BJ (cell line): ENCODE measurements around the gene MXD1. TPM values are rescaled to one million over a fixed set of nuclear protein-coding genes. Genes with fewer than 3 reads are reported as not detected.

Experiments used
- CTCF ChIA-PET: fragments of 350-600 bp; formaldehyde crosslinking; extraction: SDS; loops from one replicate; lab custom pipeline; 2021; ENCODE audit warnings: antibody characterized with exemption, inconsistent platforms; lab: Yijun Ruan, JAX
- POLR2A ChIA-PET: fragments of 300-600 bp; sonication (Branson Sonifier 250); formaldehyde crosslinking; extraction: SDS; loops from one replicate; lab custom pipeline; 2021; ENCODE audit warnings: antibody characterized with exemption; lab: Charles Lee
- DNase-seq: peaks from one replicate; pipeline ENCODE4 v3.0.0-alpha.2; 2011; ENCODE audit warnings: low read depth
- H3K27me3 ChIP-seq: 2 replicates; pipeline ENCODE4 v1.6.0; 2011; ENCODE audit warnings: low read length; ENCODE audit not compliant: control insufficient read depth, insufficient read depth
- H3K36me3 ChIP-seq: 2 replicates; pipeline ENCODE4 v1.5.1; 2011; ENCODE audit warnings: low read length; ENCODE audit not compliant: control insufficient read depth, insufficient read depth
- H3K4me3 ChIP-seq: 2 replicates; pipeline ENCODE4 v1.5.1; 2011; ENCODE audit warnings: low read depth, mild to moderate bottlenecking, control low read depth, low read length
- CTCF ChIP-seq: IDR thresholded peaks from 2 replicates; pipeline ENCODE4 v1.5.1; 2011; ENCODE audit warnings: low read depth, mild to moderate bottlenecking, control low read depth, inconsistent platforms, low read length, moderate library complexity; ENCODE audit not compliant: insufficient read depth
- polyA plus RNA-seq: library from polyadenylated mRNA; depleted of rRNA; stranded (reverse); fragments of >200 nt; gene quantifications from 2 replicates; pipeline ENCODE4 v1.2.3, GENCODE V29; 2011

The MXD1 gene
- polyA plus RNA-seq, 1 experiment = 3.9 TPM

DNA sequence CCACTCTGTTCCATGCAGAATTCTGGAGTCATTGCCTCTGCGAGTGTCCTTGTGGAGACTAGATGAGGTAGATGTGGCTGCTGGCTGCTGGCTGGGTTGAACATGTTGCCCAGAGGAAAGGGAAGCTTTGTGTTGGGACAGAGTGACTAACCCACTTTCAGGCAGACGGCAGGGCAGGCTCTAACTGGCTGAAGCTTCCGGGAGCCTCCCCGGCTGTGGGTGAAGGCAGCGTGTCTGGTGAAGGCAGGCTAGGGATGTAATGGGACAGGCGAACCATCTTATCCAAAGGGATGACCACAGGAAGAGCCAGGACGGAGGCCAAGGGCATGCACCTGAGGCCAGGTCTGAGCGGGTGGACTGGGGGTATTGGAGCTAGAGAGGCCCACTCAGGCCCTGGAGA is 30.5 kb downstream of the MXD1 start:
- no peak for TF ChIP-seq CTCF
- no peak overlapping the region for H3K4me3 ChIP-seq
- POLR2A ChIA-PET = no interaction called here
- no peak for DNase-seq
- H3K27me3 ChIP-seq = no peaks in the 10 kb centered on the region
- peaks cover 4% of the 10 kb centered on the region for H3K36me3 ChIP-seq
- CTCF ChIA-PET = interaction anchor here (1.9 kb wide), 1 partner anchor 10 kb away, joined by 5 read pairs; no protein-coding TSS in a partner anchor

DNA sequence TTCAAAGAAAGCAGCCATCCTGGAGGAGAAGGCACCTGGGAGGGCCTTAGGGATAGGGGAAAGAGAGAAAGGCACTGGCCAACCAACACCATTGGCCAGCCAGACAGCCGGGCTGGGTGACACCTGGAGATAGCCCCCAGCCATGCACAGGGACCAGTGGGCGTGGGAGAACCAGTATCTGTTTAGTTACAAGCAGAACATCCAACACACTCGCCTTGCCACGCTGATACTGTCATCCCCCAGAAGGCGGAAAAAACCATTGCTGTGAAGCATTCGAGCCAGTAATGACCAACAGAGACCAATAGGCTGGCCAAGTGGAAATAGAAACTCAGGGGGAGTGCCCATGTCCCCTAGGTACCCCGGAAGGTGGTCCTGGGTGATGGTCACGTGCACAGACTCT is 31.0 kb downstream of the MXD1 start:
- TF ChIP-seq CTCF = no peak
- Histone ChIP-seq H3K4me3 (no peak overlapping the region), H3K27me3 (no peaks in the 10 kb centered on the region), H3K36me3 (peaks cover 2% of the 10 kb centered on the region)
- DNase-seq = no peak
- CTCF ChIA-PET = interaction anchor here (1.9 kb wide), 1 partner anchor 9 kb away, joined by 5 read pairs; no protein-coding TSS in a partner anchor
- POLR2A ChIA-PET = no interaction called here

DNA sequence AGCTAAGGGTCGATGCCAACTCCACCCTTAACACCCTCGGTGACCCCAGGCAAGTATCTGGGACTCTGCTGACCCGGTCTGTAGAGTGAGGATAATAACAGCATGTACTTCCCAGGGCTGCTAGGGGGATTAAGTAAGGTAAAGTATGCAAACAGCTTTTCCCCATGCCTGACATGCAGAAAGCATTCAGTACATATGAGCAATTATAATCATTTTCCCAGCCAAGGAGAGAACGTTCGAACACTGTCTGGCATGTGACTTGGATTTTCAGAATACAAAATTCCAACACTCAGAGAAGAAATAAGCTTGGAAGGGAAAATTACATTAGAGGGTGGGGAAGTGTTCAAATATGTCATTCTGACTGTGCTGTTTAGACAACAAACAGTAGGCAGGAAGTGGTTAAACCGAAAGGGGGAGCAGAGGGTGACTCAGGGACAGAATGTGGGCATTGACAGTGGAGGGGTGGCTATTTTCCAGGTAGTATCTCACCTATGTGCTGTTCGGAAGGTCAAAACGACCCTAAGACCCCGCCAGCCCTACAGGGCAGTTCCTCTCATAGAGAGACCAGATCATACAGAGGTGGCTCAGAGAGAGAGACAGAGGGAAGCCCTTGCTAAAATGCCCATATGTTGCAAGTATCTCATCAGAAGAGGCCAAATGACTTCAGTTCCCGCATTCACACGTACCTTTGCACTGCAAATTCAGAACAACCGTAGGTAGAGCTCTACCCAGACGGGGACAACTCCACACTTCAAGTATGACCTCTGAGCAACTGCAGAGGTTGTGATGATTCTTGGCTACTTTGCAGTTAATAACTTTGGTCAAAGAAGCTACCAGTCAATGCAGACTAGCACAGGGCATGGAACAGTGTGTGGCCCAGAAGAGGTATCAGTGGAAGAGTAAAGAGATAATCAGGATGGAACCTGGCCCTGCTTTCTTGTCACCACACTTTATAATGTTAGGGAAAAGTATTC is 31.7 kb downstream of the MXD1 start:
- TF ChIP-seq CTCF = no peak
- peak; percentile 22 for DNase-seq
- Histone ChIP-seq H3K27me3 (no peaks in the 10 kb centered on the region), H3K36me3 (peaks cover 2% of the 10 kb centered on the region), H3K4me3 (no peak overlapping the region)
- CTCF ChIA-PET = interaction anchor here (0.6 to 1.9 kb wide), 3 partner anchors 9 to 25 kb away, joined by 3 to 5 read pairs (median 3); no protein-coding TSS in a partner anchor
- POLR2A ChIA-PET = no interaction called here

DNA sequence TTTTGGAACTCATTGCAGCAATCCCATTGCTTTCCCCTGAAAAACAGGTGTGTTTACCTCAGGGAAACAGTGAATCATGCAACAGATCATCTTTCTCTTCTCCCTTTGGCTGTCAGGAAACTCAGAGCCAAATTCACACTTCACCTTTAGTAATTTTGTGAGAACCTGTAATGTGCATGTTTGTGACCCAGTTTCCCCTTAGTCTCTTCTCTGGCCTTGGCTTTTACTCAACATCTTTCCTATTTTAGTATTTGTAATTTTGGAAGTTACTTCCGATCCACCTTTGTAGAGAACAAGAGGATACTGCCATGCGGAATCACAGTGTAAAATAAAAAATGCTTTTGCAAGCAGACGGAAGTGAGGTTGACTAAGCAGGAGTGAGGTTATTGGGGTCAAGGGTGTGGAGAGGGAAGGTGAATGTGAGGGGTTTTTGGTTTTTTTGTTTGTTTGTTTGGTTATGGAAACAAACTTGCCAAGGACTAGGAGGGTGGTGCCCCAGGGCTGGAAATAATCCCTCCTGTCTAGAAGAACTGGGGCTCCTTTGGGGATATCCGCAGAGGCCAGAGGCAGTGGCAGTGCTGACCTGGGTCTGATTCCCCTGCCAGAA is 32.5 kb downstream of the MXD1 start:
- ChIA-PET POLR2A (no interaction called here), CTCF (interaction anchor here (0.6 to 1.9 kb wide), 3 partner anchors 8 to 24 kb away, joined by 3 to 5 read pairs (median 3); no protein-coding TSS in a partner anchor)
- TF ChIP-seq CTCF = no peak
- no peaks in the 10 kb centered on the region for H3K27me3 ChIP-seq
- H3K36me3 ChIP-seq = peaks cover 2% of the 10 kb centered on the region; the same call in 1 of the 2 replicates
- no peak for DNase-seq
- no peak overlapping the region for H3K4me3 ChIP-seq
